GM12878 (cell line): ENCODE data around the gene PEX6. TPM values are rescaled to one million over a fixed set of nuclear protein-coding genes. Genes with fewer than 3 reads are reported as not detected.

ENCODE experiments used
- ATAC-seq: fragments of 200-7000 bp; cut with Tn5 transposase; 3 replicates; pipeline ENCODE4 v1.9.1; 2020; ENCODE audit warnings: mild to moderate bottlenecking, moderate library complexity
- BruUV-seq: library from RNA; stranded (reverse); fragments of 400-500 nt; replicated peaks from 2 replicates; lab custom pipeline; 2021; lab: Mats Ljungman, UMichigan
- CTCF ChIA-PET: fragments of 300-600 bp; sonication (Branson Sonifier 250); formaldehyde crosslinking; extraction: SDS; loops from one replicate; lab custom pipeline; 2021; ENCODE audit warnings: inconsistent platforms; lab: Yijun Ruan, JAX
- POLR2A ChIA-PET: fragments of 350-600 bp; formaldehyde crosslinking; extraction: SDS; loops from one replicate; lab custom pipeline; 2021; ENCODE audit warnings: inconsistent platforms; lab: Charles Lee
- RAD21 ChIA-PET: fragments of 300-600 bp; sonication (Branson Sonifier 250); formaldehyde crosslinking; loops from one replicate; lab custom pipeline; 2023; ENCODE audit warnings: antibody characterized with exemption; ENCODE audit not compliant: unreplicated experiment; lab: Charles Lee
- SMC1A ChIA-PET: fragments of 300-600 bp; sonication (Branson Sonifier 250); formaldehyde crosslinking; loops from one replicate; lab custom pipeline; 2023; ENCODE audit not compliant: unreplicated experiment, uncharacterized antibody; lab: Charles Lee
- DNase-seq: peaks from one replicate; pipeline ENCODE4 v3.0.0-alpha.2; 2011; ENCODE audit warnings: low read depth, low spot score
- FAIRE-seq: peaks from 3 replicates; lab custom pipeline; 2011; peaks lifted over from hg19 to GRCh38; lab: Jason Lieb, UNC
- H2AFZ ChIP-seq: 2 replicates; pipeline ENCODE4 v1.6.0; 2011; ENCODE audit warnings: low read depth, low read length, control low read depth; ENCODE audit not compliant: control insufficient read depth
- H3K27ac ChIP-seq: 2 replicates; pipeline ENCODE4 v1.5.1; 2011; ENCODE audit warnings: control low read depth; ENCODE audit not compliant: control insufficient read depth, insufficient read depth
- H3K27me3 ChIP-seq, 2 experiments: replicated peaks in 1 of 2; 2 replicates each; pipeline versions ENCODE4 v1.6.0 to v1.6.1; 2011; ENCODE audit warnings: low read length in 1 of 2; ENCODE audit not compliant: control insufficient read depth in 2 of 2, insufficient read depth in 2 of 2
- H3K36me3 ChIP-seq, 2 experiments: 2 replicates each; pipeline ENCODE4 v1.5.1; 2011; ENCODE audit warnings: low read length in 1 of 2; ENCODE audit not compliant: control insufficient read depth in 2 of 2, insufficient read depth in 2 of 2
- H3K4me1 ChIP-seq: 2 replicates; pipeline ENCODE4 v1.6.1; 2011; ENCODE audit warnings: mild to moderate bottlenecking, low read length, moderate library complexity, mixed read lengths; ENCODE audit not compliant: control insufficient read depth, insufficient read depth
- H3K4me2 ChIP-seq: 2 replicates; pipeline ENCODE4 v1.6.0; 2011; ENCODE audit warnings: control low read depth; ENCODE audit not compliant: control insufficient read depth, insufficient read depth
- H3K4me3 ChIP-seq: fragments of 200-600 bp; sonication (generic); 2 replicates; pipeline ENCODE4 v1.5.1; 2016
- H3K79me2 ChIP-seq: 2 replicates; pipeline ENCODE4 v1.6.0; 2011; ENCODE audit warnings: low read length; ENCODE audit not compliant: control insufficient read depth, insufficient read depth
- H3K9ac ChIP-seq: 2 replicates; pipeline ENCODE4 v1.8.0; 2011; ENCODE audit warnings: low read length, control low read depth, mixed read lengths; ENCODE audit not compliant: control insufficient read depth, insufficient read depth
- H3K9me3 ChIP-seq: replicated peaks from 3 replicates; pipeline ENCODE4 v1.5.1; 2011; ENCODE audit warnings: mild to moderate bottlenecking, low read length; ENCODE audit not compliant: control insufficient read depth, insufficient read depth
- H4K20me1 ChIP-seq: 2 replicates; pipeline ENCODE4 v1.6.0; 2011; ENCODE audit not compliant: control insufficient read depth, insufficient read depth
- BRCA1 ChIP-seq: IDR thresholded peaks from 2 replicates; pipeline ENCODE4 v1.6.1; 2011; ENCODE audit warnings: low read depth, low read length, improper control_type of control experiment
- CHD1 ChIP-seq: IDR thresholded peaks from 2 replicates; pipeline ENCODE4 v1.6.1; 2012; ENCODE audit warnings: low read depth, low read length, improper control_type of control experiment
- FOXM1 ChIP-seq: IDR thresholded peaks from 2 replicates; pipeline ENCODE4 v1.6.1; 2012; ENCODE audit warnings: low read depth, mild to moderate bottlenecking, inconsistent platforms, low read length, moderate library complexity
- JUNB ChIP-seq: IDR thresholded peaks from 2 replicates; pipeline ENCODE4 v1.6.1; 2016; ENCODE audit warnings: antibody characterized with exemption, mild to moderate bottlenecking
- NFXL1 ChIP-seq: fragments of 450-650 bp; IDR thresholded peaks from 2 replicates; pipeline ENCODE4 v1.6.1; 2017; ENCODE audit warnings: antibody characterized with exemption, mild to moderate bottlenecking, borderline replicate concordance
- NKRF ChIP-seq: fragments of 450-650 bp; conservative IDR thresholded peaks from 2 replicates; pipeline ENCODE4 v1.6.1; 2017; ENCODE audit warnings: mild to moderate bottlenecking, moderate library complexity
- PAX5 ChIP-seq: IDR thresholded peaks from 2 replicates; pipeline ENCODE4 v1.6.1; 2011; ENCODE audit warnings: low read depth, low read length, borderline replicate concordance
- PML ChIP-seq: IDR thresholded peaks from 2 replicates; pipeline ENCODE4 v1.6.1; 2012; ENCODE audit warnings: low read length, inconsistent platforms
- RCOR1 ChIP-seq: conservative IDR thresholded peaks from 2 replicates; pipeline ENCODE4 v1.6.1; 2012; ENCODE audit warnings: low read depth, low read length, improper control_type of control experiment
- SMAD5 ChIP-seq: IDR thresholded peaks from 2 replicates; pipeline ENCODE4 v1.6.1; 2016; ENCODE audit warnings: antibody characterized with exemption, low read depth
- SPI1 ChIP-seq: IDR thresholded peaks from 2 replicates; pipeline ENCODE4 v1.6.1; 2011; ENCODE audit warnings: low read depth, mild to moderate bottlenecking, low read length, moderate library complexity, borderline replicate concordance; ENCODE audit not compliant: insufficient read depth
- USF2 ChIP-seq: IDR thresholded peaks from 2 replicates; pipeline ENCODE4 v1.6.1; 2011; ENCODE audit warnings: low read depth, low read length, improper control_type of control experiment, borderline replicate concordance
- YBX1 ChIP-seq: fragments of 450-650 bp; IDR thresholded peaks from 2 replicates; pipeline ENCODE4 v1.6.1; 2016; ENCODE audit warnings: antibody characterized with exemption
- ZBED1 ChIP-seq: IDR thresholded peaks from 2 replicates; pipeline ENCODE4 v1.6.1; 2016; ENCODE audit warnings: borderline replicate concordance
- ZBTB4 ChIP-seq: fragments of 450-650 bp; formaldehyde crosslinking; IDR thresholded peaks from 2 replicates; pipeline ENCODE4 v1.4.0; 2022; ENCODE audit warnings: mild to moderate bottlenecking, moderate library complexity
- ZNF207 ChIP-seq: fragments of 450-650 bp; IDR thresholded peaks from 2 replicates; pipeline ENCODE4 v1.6.1; 2014; ENCODE audit warnings: antibody characterized with exemption, mild to moderate bottlenecking, borderline replicate concordance
- ZZZ3 ChIP-seq: IDR thresholded peaks from 2 replicates; pipeline ENCODE4 v1.6.1; 2011; ENCODE audit warnings: low read depth; ENCODE audit not compliant: control insufficient read depth, insufficient read length
- WGBS: methylation state at CpG from one replicate; pipeline ENCODE4 v1.1.6; 2016; ENCODE audit warnings: low lambda C conversion rate; ENCODE audit not compliant: insufficient replicate concordance, insufficient coverage; ENCODE audit errors: missing lambda C conversion rate; 5-methylcytosine and 5-hydroxymethylcytosine counted together
- in situ Hi-C: fragments of 300-500 bp; cut with MboI; formaldehyde crosslinking; loops from 9 replicates; pipeline ENCODE4 v1.14.3; 2018; ENCODE audit warnings: mixed read lengths
- intact Hi-C: fragments of 100-400 bp; cut with micrococcal nuclease; formaldehyde crosslinking; loops from one replicate; pipeline ENCODE4 v1.14.2; 2022; ENCODE audit not compliant: unreplicated experiment
- polyA plus RNA-seq, 11 experiments: library from polyadenylated mRNA; depleted of rRNA in 4 of 11; unstranded in 6 of 11; stranded (reverse) in 5 of 11; fragments of >200 nt; fragmentation: Nextera tagmentation in 4 of 11; fragmentation: Illumina TruSeq in 1 of 11; extraction: Ambion mirVana in 4 of 11; extraction: Trizol in 1 of 11; gene quantifications; 1 replicate in 1 of 11; 2 replicates in 10 of 11; pipeline versions ENCODE4 v1.2.1 to v1.2.3, GENCODE V29; 2011 to 2016; ENCODE audit warnings: inconsistent platforms in 2 of 11, missing spikeins in 2 of 11, low read depth in 1 of 11
- total RNA-seq, 4 experiments: library from RNA; depleted of rRNA in 3 of 4; stranded (reverse); fragments of >200 nt in 3 of 4; fragmentation: Illumina TruSeq in 1 of 4; extraction: Trizol in 1 of 4; gene quantifications; 2 replicates each; pipeline versions ENCODE4 v1.2.1 to v1.2.3, GENCODE V29; 2013 to 2021

Gene PEX6
- total and polyA plus RNA-seq, 10 of the 15 experiments (the other 5 are each of a cell fraction or from before 2014, with no cell fraction given) = 0.39 to 21.1 (median 7.8) TPM

GRCh38 chr6:42966571-42966970, 12.4 kb downstream of the PEX6 start:
- H3K79me2 ChIP-seq = no peaks in the 10 kb centered on the region
- TF ChIP-seq YBX1 (no peak), USF2 (no peak), NFXL1 (no peak), SPI1 (no peak), JUNB (no peak), SMAD5 (no peak), CHD1 (no peak), FOXM1 (no peak), PAX5 (no peak), RCOR1 (no peak), NKRF (no peak), ZBTB4 (CRISPR knock-in tag) (no peak), ZNF207 (no peak), BRCA1 (no peak), ZBED1 (no peak), PML (no peak), ZZZ3 (no peak)

More at GRCh38 chr6:42966571-42966970, 12.4 kb downstream of the PEX6 start:
- in situ Hi-C loops (no loop called here), intact Hi-C loops (no loop called here)
- no peaks in the 10 kb centered on the region for H4K20me1 ChIP-seq
- 52% methylated on average over 7 of the region's 7 CpGs for WGBS
- no peak for ATAC-seq
- no peaks in the 10 kb centered on the region for H3K27me3 ChIP-seq
- ChIA-PET CTCF (interaction anchor here (1.4 kb wide), 1 partner anchor 524 kb away, joined by 3 read pairs; no protein-coding TSS in a partner anchor), POLR2A (interaction anchor here (0.7 kb wide), 1 partner anchor 714 kb away, joined by 8 read pairs; no protein-coding TSS in a partner anchor), RAD21 (interaction anchor here (1.8 to 2.1 kb wide), 2 partner anchors 43 to 177 kb away, joined by 5 to 12 read pairs; no protein-coding TSS in a partner anchor), SMC1A (interaction anchor here (0.7 kb wide), 1 partner anchor 252 kb away, joined by 5 read pairs; no protein-coding TSS in a partner anchor)
- no peak overlapping the region for H2AFZ ChIP-seq
- FAIRE-seq = no peak
- no peaks in the 10 kb centered on the region for H3K9me3 ChIP-seq
- DNase-seq = no peak
- no peak overlapping the region for H3K4me2 ChIP-seq
- no TSS peak for BruUV-seq
- no peak overlapping the region for H3K4me3 ChIP-seq
- H3K4me1 ChIP-seq = no peaks in the 10 kb centered on the region
- H3K36me3 ChIP-seq = no peaks in the 10 kb centered on the region; a peak in 3 of 4 replicates
- no peak overlapping the region for H3K27ac ChIP-seq
- H3K9ac ChIP-seq = no peak overlapping the region
